GM23338 (cell line): ENCODE measurements around the gene CHRNB2. TPM values are rescaled to one million over a fixed set of nuclear protein-coding genes. Genes with fewer than 3 reads are reported as not detected.
A peak's percentile ranks its signal among the peaks of the same experiment; 100 is the strongest.

Experiments
- ATAC-seq: fragments of 200-7000 bp; cut with Tn5 transposase; 3 replicates; pipeline ENCODE4 v1.9.1; 2020
- DNase-seq: peaks from one replicate; pipeline ENCODE4 v3.0.0-alpha.2; 2015; ENCODE audit warnings: low spot score
- H2AFZ ChIP-seq: fragments of 200-600 bp; sonication (generic); 2 replicates; pipeline ENCODE4 v1.8.0; 2016; ENCODE audit warnings: antibody characterized with exemption, mild to moderate bottlenecking, moderate library complexity
- H3F3A ChIP-seq: fragments of 200-600 bp; sonication (generic); replicated peaks from 2 replicates; pipeline ENCODE4 v1.8.0; 2017; ENCODE audit warnings: antibody characterized with exemption, mixed run types, low read depth
- H3K27ac ChIP-seq: fragments of 200-600 bp; sonication (generic); 2 replicates; pipeline ENCODE4 v1.6.1; 2016; ENCODE audit warnings: low read depth
- H3K27me3 ChIP-seq: fragments of 200-600 bp; sonication (generic); 2 replicates; pipeline ENCODE4 v1.8.0; 2016; ENCODE audit warnings: mild to moderate bottlenecking, mixed run types, moderate library complexity; ENCODE audit not compliant: insufficient read depth
- H3K36me3 ChIP-seq: fragments of 200-600 bp; sonication (generic); 2 replicates; pipeline ENCODE4 v1.8.0; 2016; ENCODE audit warnings: mild to moderate bottlenecking; ENCODE audit not compliant: insufficient read depth
- H3K4me1 ChIP-seq: fragments of 200-600 bp; sonication (generic); 2 replicates; pipeline ENCODE4 v1.8.0; 2016; ENCODE audit warnings: mild to moderate bottlenecking, moderate library complexity; ENCODE audit not compliant: insufficient read depth
- H3K4me2 ChIP-seq: fragments of 200-600 bp; sonication (generic); 2 replicates; pipeline ENCODE4 v1.7.1; 2017; ENCODE audit warnings: mixed run types
- H3K4me3 ChIP-seq: fragments of 200-600 bp; sonication (generic); 2 replicates; pipeline ENCODE4 v1.6.1; 2016; ENCODE audit warnings: mixed run types
- H3K79me2 ChIP-seq: fragments of 200-600 bp; sonication (generic); replicated peaks from 2 replicates; pipeline ENCODE4 v1.8.0; 2017; ENCODE audit warnings: mild to moderate bottlenecking; ENCODE audit not compliant: insufficient read depth
- H3K9me2 ChIP-seq: fragments of 200-600 bp; sonication (generic); 2 replicates; pipeline ENCODE4 v1.8.0; 2017; ENCODE audit not compliant: insufficient read depth
- H4K20me1 ChIP-seq: fragments of 200-600 bp; sonication (generic); replicated peaks from 2 replicates; pipeline ENCODE4 v1.8.0; 2017; ENCODE audit warnings: mild to moderate bottlenecking; ENCODE audit not compliant: insufficient read depth
- H3K27ac Mint-ChIP-seq: 2 replicates; pipeline ENCODE4 v1.8.0; 2020; ENCODE audit warnings: inconsistent platforms, mild to moderate bottlenecking, moderate library complexity, mixed read lengths
- H3K27me3 Mint-ChIP-seq: 3 replicates; pipeline ENCODE4 v1.8.0; 2022; ENCODE audit warnings: low read depth, mild to moderate bottlenecking, moderate library complexity, mixed read lengths, inconsistent platforms; ENCODE audit not compliant: insufficient read depth, poor library complexity
- H3K36me3 Mint-ChIP-seq: 3 replicates; pipeline ENCODE4 v1.8.0; 2021; ENCODE audit warnings: low read depth, mild to moderate bottlenecking, inconsistent platforms, moderate library complexity, mixed read lengths
- H3K4me1 Mint-ChIP-seq: 3 replicates; pipeline ENCODE4 v1.8.0; 2020; ENCODE audit warnings: mild to moderate bottlenecking, inconsistent platforms, mixed read lengths
- H3K4me3 Mint-ChIP-seq: 3 replicates; pipeline ENCODE4 v1.8.0; 2021; ENCODE audit warnings: moderate library complexity, mild to moderate bottlenecking, inconsistent platforms, mixed read lengths
- H3K9me3 Mint-ChIP-seq: 3 replicates; pipeline ENCODE4 v1.8.0; 2020; ENCODE audit warnings: moderate library complexity, mild to moderate bottlenecking, inconsistent platforms, mixed read lengths
- CREB1 ChIP-seq: fragments of 250-450 bp; sonication (Bioruptor Pico); IDR thresholded peaks from 2 replicates; pipeline ENCODE4 v1.5.0; 2020; ENCODE audit warnings: low read depth, mild to moderate bottlenecking, moderate library complexity
- CTCF ChIP-seq, 2 experiments: fragments of 200-600 bp in 1 of 2; sonication (generic) in 1 of 2; conservative IDR thresholded peaks; 2 replicates each; pipeline versions ENCODE4 v1.5.1 to v1.6.1; 2016 to 2017; ENCODE audit warnings: antibody characterized with exemption in 2 of 2, low read depth in 2 of 2, mild to moderate bottlenecking in 2 of 2, moderate library complexity in 1 of 2
- ETS1 ChIP-seq: IDR thresholded peaks from 2 replicates; pipeline ENCODE4 v1.6.1; 2016; ENCODE audit warnings: antibody characterized with exemption
- EZH2 ChIP-seq: fragments of 200-600 bp; sonication (generic); IDR thresholded peaks from one replicate; pipeline ENCODE4 v1.8.0; 2017; ENCODE audit warnings: antibody characterized with exemption, mild to moderate bottlenecking, low read depth; ENCODE audit not compliant: unreplicated experiment
- EZH2phosphoT487 ChIP-seq: fragments of 200-600 bp; sonication (generic); IDR thresholded peaks from one replicate; pipeline ENCODE4 v1.8.1; 2018; ENCODE audit warnings: antibody characterized with exemption; ENCODE audit not compliant: unreplicated experiment
- JUNB ChIP-seq: IDR thresholded peaks from one replicate; pipeline ENCODE4 v1.6.1; 2016; ENCODE audit warnings: antibody characterized with exemption; ENCODE audit not compliant: unreplicated experiment
- NANOG ChIP-seq: IDR thresholded peaks from 2 replicates; pipeline ENCODE4 v1.6.1; 2016; ENCODE audit warnings: antibody characterized with exemption, borderline replicate concordance
- POLR2AphosphoS5 ChIP-seq: IDR thresholded peaks from 2 replicates; pipeline ENCODE4 v1.6.1; 2016; ENCODE audit warnings: antibody characterized with exemption, low read depth
- STAT1 ChIP-seq: IDR thresholded peaks from one replicate; pipeline ENCODE4 v1.6.1; 2016; ENCODE audit warnings: antibody characterized with exemption; ENCODE audit not compliant: unreplicated experiment
- ZNF114 ChIP-seq: fragments of 250-450 bp; sonication (Bioruptor Pico); IDR thresholded peaks from 2 replicates; pipeline ENCODE4 v1.5.0; 2020; ENCODE audit warnings: mild to moderate bottlenecking, moderate library complexity
- ZNF331 ChIP-seq: fragments of 250-450 bp; sonication (Bioruptor Pico); IDR thresholded peaks from 2 replicates; pipeline ENCODE4 v1.5.0; 2020; ENCODE audit warnings: low read depth, mild to moderate bottlenecking, moderate library complexity
- polyA plus RNA-seq: library from polyadenylated mRNA; unstranded; fragments of >200 nt; fragmentation: Nextera tagmentation; extraction: Ambion mirVana; gene quantifications from 2 replicates; pipeline ENCODE4 v1.2.1, GENCODE V29; 2016
- total RNA-seq: library from RNA; depleted of rRNA; stranded (reverse); fragments of >200 nt; shearing (Covaris generic); gene quantifications from 2 replicates; pipeline ENCODE4 v1.2.3, GENCODE V29; 2014

The CHRNB2 gene
- total and polyA plus RNA-seq, 2 experiments from 2014 or later, result 0.73 to 3.6 TPM

GRCh38 chr1:154577346-154578057 is 9.9 kb downstream of the CHRNB2 start:
- H4K20me1 ChIP-seq, result peaks cover 8% of the 10 kb centered on the region; the same call in 1 of the 2 replicates
- TF ChIP-seq NANOG, result no peak
- 0 out of 2 replicates have a peak, but pooled peaks have one; percentile 2 for TF ChIP-seq POLR2AphosphoS5
- no peak for TF ChIP-seq STAT1
- TF ChIP-seq CREB1 (CRISPR knock-in tag), result no peak
- TF ChIP-seq EZH2phosphoT487, result no peak
- Mint-ChIP-seq H3K36me3 (peaks cover 47% of the 10 kb centered on the region), H3K27ac (no peak overlapping the region), H3K4me3 (no peak overlapping the region), H3K4me1 (peaks cover 23% of the 10 kb centered on the region), H3K9me3 (no peaks in the 10 kb centered on the region), H3K27me3 (peaks cover 25% of the 10 kb centered on the region)
- no peak overlapping the region for H3K27ac ChIP-seq
- no peak overlapping the region for H3K4me2 ChIP-seq
- no peak overlapping the region for H3K4me3 ChIP-seq
- H3K9me2 ChIP-seq, result no peaks in the 10 kb centered on the region
- H3F3A ChIP-seq, result no peaks in the 10 kb centered on the region
- no peaks in the 10 kb centered on the region for H3K79me2 ChIP-seq
- H3K36me3 ChIP-seq, result peaks cover 6% of the 10 kb centered on the region
- no peak overlapping the region for H2AFZ ChIP-seq
- H3K27me3 ChIP-seq, result no peaks in the 10 kb centered on the region
- ATAC-seq, result no peak
- H3K4me1 ChIP-seq, result peaks cover 3% of the 10 kb centered on the region; the same call in 1 of the 2 replicates
- DNase-seq, result no peak

- peaks cover 11% of the 10 kb centered on the region for H3K36me3 ChIP-seq
- ATAC-seq (no peak), DNase-seq (no peak)
Observed at GRCh38 chr1:154578058-154578418, 10.5 kb downstream of the CHRNB2 start.

More at GRCh38 chr1:154578058-154578418, 10.5 kb downstream of the CHRNB2 start:
- no peak overlapping the region for H3K27ac ChIP-seq
- no peaks in the 10 kb centered on the region for H3K79me2 ChIP-seq
- H3F3A ChIP-seq, result no peaks in the 10 kb centered on the region
- H3K27me3 ChIP-seq, result no peaks in the 10 kb centered on the region
- H3K27ac Mint-ChIP-seq, result no peak overlapping the region
- no peaks in the 10 kb centered on the region for H3K9me2 ChIP-seq
- H3K36me3 Mint-ChIP-seq, result peaks cover 51% of the 10 kb centered on the region
- H3K27me3 Mint-ChIP-seq, result peaks cover 21% of the 10 kb centered on the region
- H3K4me1 ChIP-seq, result no peaks in the 10 kb centered on the region
- peaks cover 18% of the 10 kb centered on the region for H3K4me1 Mint-ChIP-seq
- H3K4me3 ChIP-seq, result no peak overlapping the region
- H2AFZ ChIP-seq, result no peak overlapping the region
- H3K4me3 Mint-ChIP-seq, result no peak overlapping the region
- no peak for TF ChIP-seq ZNF114 (CRISPR knock-in tag)
- TF ChIP-seq POLR2AphosphoS5, result no peak
- TF ChIP-seq EZH2, result no peak
- TF ChIP-seq JUNB, result no peak
- no peak for TF ChIP-seq ZNF331 (CRISPR knock-in tag)
- TF ChIP-seq CREB1 (CRISPR knock-in tag), result no peak
- TF ChIP-seq ETS1, result no peak
- no peak for TF ChIP-seq CTCF (conservative IDR thresholded peaks at IDR 0.05; ENCODE audit: low read depth in 2 of 2)
- no peak for TF ChIP-seq NANOG
- TF ChIP-seq EZH2phosphoT487, result no peak
- peaks cover 8% of the 10 kb centered on the region; the same call in 1 of the 2 replicates for H4K20me1 ChIP-seq
- no peaks in the 10 kb centered on the region for H3K9me3 Mint-ChIP-seq
- H3K4me2 ChIP-seq, result no peak overlapping the region
